IPS-15b (cell line): ENCODE measurements around the gene CDK5R1.
A peak's percentile ranks its signal among the peaks of the same experiment; 100 is the strongest.

Experiments used
- H3K27me3 ChIP-seq: one replicate; pipeline ENCODE4 v1.6.1; 2013; ENCODE audit warnings: low read length; ENCODE audit not compliant: control insufficient read depth, insufficient read depth
- H3K36me3 ChIP-seq: one replicate; pipeline ENCODE4 v1.6.1; 2013; ENCODE audit warnings: low read length; ENCODE audit not compliant: control insufficient read depth, insufficient read depth
- H3K4me1 ChIP-seq: one replicate; pipeline ENCODE4 v1.6.1; 2013; ENCODE audit warnings: mild to moderate bottlenecking, low read length; ENCODE audit not compliant: control insufficient read depth, insufficient read depth
- H3K4me3 ChIP-seq: one replicate; pipeline ENCODE4 v1.5.1; 2013; ENCODE audit warnings: low read depth, low read length
- H3K9ac ChIP-seq: one replicate; pipeline ENCODE4 v1.6.1; 2013; ENCODE audit warnings: low read depth, mild to moderate bottlenecking, low read length
- H3K9me3 ChIP-seq: one replicate; pipeline ENCODE4 v1.6.1; 2013; ENCODE audit warnings: mild to moderate bottlenecking, low read length; ENCODE audit not compliant: control insufficient read depth, insufficient read depth

The CDK5R1 gene

GRCh38 chr17:32512328-32512727, 25.5 kb downstream of the CDK5R1 start:
- no peaks in the 10 kb centered on the region for H3K9me3 ChIP-seq
- no peaks in the 10 kb centered on the region for H3K36me3 ChIP-seq
- no peak overlapping the region for H3K9ac ChIP-seq
- H3K4me3 ChIP-seq, result no peak overlapping the region
- H3K27me3 ChIP-seq, result no peaks in the 10 kb centered on the region
- peaks cover 8% of the 10 kb centered on the region for H3K4me1 ChIP-seq

GRCh38 chr17:32513579-32513978, 26.8 kb downstream of the CDK5R1 start:
- peaks cover 13% of the 10 kb centered on the region for H3K4me1 ChIP-seq

GRCh38 chr17:32514606-32515005, 27.8 kb downstream of the CDK5R1 start:
- Histone ChIP-seq H3K4me3 (no peak overlapping the region), H3K9ac (no peak overlapping the region), H3K27me3 (peaks cover 5% of the 10 kb centered on the region), H3K9me3 (no peaks in the 10 kb centered on the region), H3K36me3 (no peaks in the 10 kb centered on the region), H3K4me1 (peaks cover 15% of the 10 kb centered on the region)

More at GRCh38 chr17:32513579-32513978, 26.8 kb downstream of the CDK5R1 start:
- Histone ChIP-seq H3K4me3 (no peak overlapping the region), H3K36me3 (no peaks in the 10 kb centered on the region), H3K27me3 (peaks cover 5% of the 10 kb centered on the region), H3K9ac (no peak overlapping the region), H3K9me3 (no peaks in the 10 kb centered on the region)

- H3K4me1 ChIP-seq, result peaks cover 25% of the 10 kb centered on the region
- no peak overlapping the region for H3K9ac ChIP-seq
- H3K9me3 ChIP-seq, result no peaks in the 10 kb centered on the region
- H3K27me3 ChIP-seq, result peaks cover 8% of the 10 kb centered on the region
- no peaks in the 10 kb centered on the region for H3K36me3 ChIP-seq
- H3K4me3 ChIP-seq, result no peak overlapping the region
Measured at GRCh38 chr17:32515677-32516383, 29.0 kb downstream of the CDK5R1 start.

GRCh38 chr17:32516450-32516849, 29.7 kb downstream of the CDK5R1 start:
- peaks cover 30% of the 10 kb centered on the region for H3K4me1 ChIP-seq
- H3K27me3 ChIP-seq, result peaks cover 8% of the 10 kb centered on the region
- H3K9ac ChIP-seq, result no peak overlapping the region
- no peaks in the 10 kb centered on the region for H3K9me3 ChIP-seq
- H3K36me3 ChIP-seq, result no peaks in the 10 kb centered on the region
- H3K4me3 ChIP-seq, result no peak overlapping the region

GRCh38 chr17:32516940-32517701, 30.3 kb downstream of the CDK5R1 start:
- no peaks in the 10 kb centered on the region for H3K9me3 ChIP-seq
- peaks cover 30% of the 10 kb centered on the region for H3K4me1 ChIP-seq
- H3K27me3 ChIP-seq, result peaks cover 8% of the 10 kb centered on the region
- H3K9ac ChIP-seq, result no peak overlapping the region
- H3K36me3 ChIP-seq, result no peaks in the 10 kb centered on the region
- no peak overlapping the region for H3K4me3 ChIP-seq

- Histone ChIP-seq H3K27me3 (peaks cover 8% of the 10 kb centered on the region), H3K9me3 (no peaks in the 10 kb centered on the region), H3K4me3 (no peak overlapping the region), H3K9ac (no peak overlapping the region), H3K4me1 (peaks cover 30% of the 10 kb centered on the region), H3K36me3 (no peaks in the 10 kb centered on the region)
Measured at GRCh38 chr17:32517982-32518381, 31.2 kb downstream of the CDK5R1 start.

GRCh38 chr17:32518646-32519227, 31.9 kb downstream of the CDK5R1 start:
- H3K9ac ChIP-seq, result no peak overlapping the region
- H3K36me3 ChIP-seq, result no peaks in the 10 kb centered on the region
- H3K4me3 ChIP-seq, result peak overlapping the region; percentile 68
- H3K4me1 ChIP-seq, result peaks cover 30% of the 10 kb centered on the region
- peaks cover 8% of the 10 kb centered on the region for H3K27me3 ChIP-seq
- no peaks in the 10 kb centered on the region for H3K9me3 ChIP-seq

- Histone ChIP-seq H3K9me3 (no peaks in the 10 kb centered on the region), H3K4me3 (peak overlapping the region; percentile 68), H3K4me1 (peaks cover 30% of the 10 kb centered on the region), H3K36me3 (no peaks in the 10 kb centered on the region), H3K27me3 (peaks cover 8% of the 10 kb centered on the region), H3K9ac (no peak overlapping the region)
Measured at GRCh38 chr17:32519228-32520103, 32.7 kb downstream of the CDK5R1 start.

- Histone ChIP-seq H3K9me3 (no peaks in the 10 kb centered on the region), H3K27me3 (peaks cover 8% of the 10 kb centered on the region), H3K36me3 (no peaks in the 10 kb centered on the region), H3K4me1 (peaks cover 30% of the 10 kb centered on the region), H3K9ac (no peak overlapping the region), H3K4me3 (peak overlapping the region; percentile 45)
Measured at GRCh38 chr17:32520104-32520701, 33.4 kb downstream of the CDK5R1 start.
